GDM1 (cell line): ENCODE data around the gene CPA4.
A peak's percentile ranks its signal among the peaks of the same experiment; 100 is the strongest.
"Not testable (repeated sequence)": the region's sequence is repeated elsewhere in the genome, so short reads cannot be mapped to it uniquely, and the experiment has no call there.

Source experiments
- DNase-seq: peaks from one replicate; lab custom pipeline; 2025; lab: John Stamatoyannopoulos, UW

Gene CPA4

DNA sequence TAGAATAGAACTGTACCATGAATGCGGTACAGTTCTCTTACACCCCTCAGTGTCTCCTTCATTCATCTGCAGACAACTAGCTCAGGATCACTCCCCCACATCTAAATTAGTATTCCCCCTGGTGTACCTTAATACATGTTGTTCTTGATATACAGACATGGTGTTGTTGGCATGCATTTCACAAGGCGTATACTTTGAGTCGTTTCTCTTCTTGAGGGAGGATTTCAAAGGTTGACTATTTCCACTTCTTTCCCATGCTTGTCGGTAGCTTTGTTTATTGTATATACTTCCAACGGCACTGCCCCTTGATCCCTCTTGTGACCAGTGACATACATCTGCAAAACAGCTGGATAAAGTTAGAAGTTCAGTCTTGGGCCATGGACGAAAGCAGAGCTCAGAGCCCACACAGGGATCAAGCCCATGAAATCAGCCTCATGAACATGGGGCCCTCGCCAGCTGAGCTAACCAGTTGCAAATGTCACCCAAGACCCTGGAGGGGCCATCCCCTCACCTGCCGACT lies 8.6 kb downstream of the CPA4 start:
- DNase-seq: no peak

DNA sequence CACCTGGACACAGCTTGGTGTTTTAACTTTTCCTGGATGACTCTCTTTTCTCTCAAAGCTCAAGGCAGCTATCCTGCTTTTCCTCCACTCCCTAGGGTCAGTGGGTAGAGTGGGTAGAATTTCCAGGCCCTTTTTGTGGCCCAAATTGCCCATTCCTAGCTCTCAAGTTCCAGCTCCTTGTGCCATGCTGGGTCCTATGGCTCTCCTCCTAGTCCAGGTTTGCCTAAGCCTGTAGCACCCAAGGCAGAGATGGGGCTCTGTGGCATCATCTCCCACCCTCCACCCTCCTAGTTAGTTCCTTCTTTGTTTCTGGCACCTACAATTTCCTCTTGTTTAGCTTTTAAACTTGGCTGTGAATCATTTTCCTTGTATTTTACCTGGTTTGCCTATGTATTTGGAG lies 9.7 kb downstream of the CPA4 start:
- peak; percentile 3 for DNase-seq

DNA sequence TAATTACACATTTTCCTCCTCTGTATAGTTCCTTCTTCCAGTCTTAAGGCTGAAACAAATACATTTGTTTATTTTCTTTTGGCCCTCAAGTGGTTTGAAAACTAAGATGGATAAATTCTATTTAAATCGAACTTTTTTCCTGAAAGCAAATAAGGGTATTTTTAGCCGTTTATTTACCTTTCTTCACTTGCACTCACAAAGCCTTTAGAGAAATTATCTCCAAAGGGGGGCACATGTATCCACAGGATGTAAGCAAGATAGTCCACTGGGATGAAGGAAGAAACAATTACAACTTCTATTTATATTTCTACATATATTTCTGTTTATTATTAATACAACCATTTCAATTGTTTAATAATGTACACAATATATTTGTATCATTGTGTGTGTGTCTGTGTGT lies 10.2 kb downstream of the CPA4 start:
- DNase-seq: no peak

DNA sequence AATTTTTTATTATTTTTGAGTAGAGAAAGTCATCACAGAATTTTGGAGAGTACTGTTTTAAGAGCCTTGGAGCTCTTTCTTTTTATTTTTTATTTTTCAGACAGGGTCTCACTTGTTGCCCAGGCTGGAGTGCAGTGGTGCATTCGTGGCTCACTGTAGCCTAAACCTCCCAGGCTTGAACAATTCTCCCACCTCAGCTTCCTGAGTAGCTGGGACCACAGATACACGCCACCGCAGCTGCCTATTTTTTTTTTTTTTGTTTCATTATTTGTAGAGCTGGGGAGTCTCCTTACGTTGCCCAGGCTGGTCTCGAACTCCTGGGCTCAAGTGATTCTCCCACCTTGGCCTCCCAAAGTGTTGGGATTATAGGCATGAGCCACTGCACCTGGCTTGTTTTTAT lies 10.6 kb downstream of the CPA4 start:
- DNase-seq: peak; percentile 48

DNA sequence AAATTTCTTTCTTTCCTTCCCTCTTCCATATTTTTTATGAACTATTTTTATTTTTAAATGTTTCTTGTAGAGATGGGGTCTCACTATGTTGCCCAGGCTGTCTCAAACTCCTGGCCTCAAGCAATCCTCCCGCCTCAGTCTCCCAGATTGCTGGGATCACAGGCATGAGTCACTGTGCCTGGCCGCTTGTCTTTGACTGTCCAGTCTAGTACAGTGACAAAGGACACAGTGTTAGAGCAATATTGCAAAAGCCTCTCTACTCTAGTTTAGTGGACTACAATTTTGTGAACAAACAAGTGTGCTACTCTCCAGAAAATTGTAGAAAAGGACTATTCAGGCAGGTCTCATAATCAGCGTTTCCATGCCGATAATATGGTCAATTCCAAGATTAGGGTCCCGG lies 11.0 kb downstream of the CPA4 start:
- DNase-seq: no peak

DNA sequence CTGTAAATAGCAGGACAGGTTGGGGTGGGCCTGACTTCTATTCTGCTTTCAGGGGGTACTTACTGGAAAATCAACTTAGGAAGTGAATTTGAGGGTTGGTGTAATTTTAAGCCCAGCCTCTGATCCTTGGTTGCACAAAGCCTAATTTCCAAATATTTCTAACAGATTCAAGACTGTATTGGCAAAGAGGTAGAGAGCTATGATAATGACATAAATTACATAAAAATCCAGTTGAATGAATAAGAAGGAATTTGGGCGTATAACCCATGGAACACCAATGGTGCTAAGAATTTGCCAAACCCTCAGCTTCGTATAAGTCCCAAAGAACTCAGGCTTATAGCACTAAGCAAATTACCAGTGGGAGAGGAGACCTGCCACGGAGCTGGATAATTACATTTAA lies 11.9 kb downstream of the CPA4 start:
- DNase-seq: no peak

DNA sequence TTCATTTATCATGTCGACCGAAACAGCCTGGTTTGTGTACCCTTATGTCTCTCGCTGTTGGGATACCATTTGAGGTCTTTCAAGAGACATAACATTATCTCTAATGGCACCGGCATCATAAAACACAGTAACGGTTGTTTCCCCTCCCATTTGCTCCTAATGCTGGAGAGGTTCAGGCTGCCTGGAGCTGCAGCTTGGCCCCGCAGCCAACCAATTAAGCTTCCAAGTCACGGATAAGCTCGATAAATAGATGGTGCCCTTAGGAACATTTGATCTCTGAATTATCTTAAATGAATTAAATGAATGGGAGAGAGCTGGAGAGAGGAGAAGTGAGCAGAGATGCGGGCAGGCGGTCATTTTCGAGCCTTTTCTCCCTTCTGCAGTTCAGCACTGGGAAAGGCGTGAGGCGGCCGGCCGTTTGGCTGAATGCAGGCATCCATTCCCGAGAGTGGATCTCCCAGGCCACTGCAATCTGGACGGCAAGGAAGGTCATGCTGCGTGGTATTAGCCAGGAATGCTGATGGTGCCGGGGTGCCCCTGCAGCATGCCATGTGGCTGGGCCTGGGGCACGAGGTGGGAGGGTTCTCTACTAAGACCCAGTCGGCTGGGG lies 12.6 kb downstream of the CPA4 start:
- no peak for DNase-seq

DNA sequence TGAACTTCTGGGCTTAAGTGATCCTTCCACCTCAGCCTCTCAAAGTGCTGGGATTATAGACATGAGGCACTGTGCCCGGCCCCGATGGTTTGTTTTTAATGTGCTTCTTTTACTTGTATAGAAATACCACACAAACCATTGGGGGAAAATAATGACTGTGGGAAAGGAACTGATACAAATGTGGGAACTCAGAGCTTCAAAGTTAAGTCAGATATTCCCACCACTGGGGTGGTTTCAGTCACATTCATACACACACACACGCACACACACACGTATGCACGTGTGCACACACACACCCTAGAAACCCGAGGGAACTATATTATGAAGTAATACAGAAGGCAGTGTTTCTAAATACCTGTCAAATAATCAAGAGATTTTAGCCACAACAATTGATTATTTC lies 17.0 kb downstream of the CPA4 start:
- DNase-seq: no peak

DNA sequence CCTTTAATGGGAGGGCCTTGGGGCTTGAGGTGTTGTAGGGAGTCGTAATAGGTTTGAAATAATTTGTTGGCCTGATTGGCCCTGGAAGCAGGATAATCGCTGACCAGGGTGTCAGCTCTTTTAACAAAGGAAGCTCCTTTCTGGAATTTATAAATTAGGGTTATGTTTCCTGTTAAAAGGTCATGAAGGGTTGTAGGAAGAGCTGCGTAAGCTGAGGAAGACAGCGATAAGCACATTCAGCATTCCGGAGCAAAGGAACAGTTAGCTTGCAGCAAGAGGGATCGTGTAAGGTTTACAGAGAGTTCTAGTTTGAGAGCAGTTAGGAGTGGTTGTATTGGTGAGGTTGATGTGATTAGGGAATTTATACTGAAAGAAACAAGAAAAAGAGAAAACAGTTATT lies 21.3 kb downstream of the CPA4 start:
- no peak for DNase-seq

DNA sequence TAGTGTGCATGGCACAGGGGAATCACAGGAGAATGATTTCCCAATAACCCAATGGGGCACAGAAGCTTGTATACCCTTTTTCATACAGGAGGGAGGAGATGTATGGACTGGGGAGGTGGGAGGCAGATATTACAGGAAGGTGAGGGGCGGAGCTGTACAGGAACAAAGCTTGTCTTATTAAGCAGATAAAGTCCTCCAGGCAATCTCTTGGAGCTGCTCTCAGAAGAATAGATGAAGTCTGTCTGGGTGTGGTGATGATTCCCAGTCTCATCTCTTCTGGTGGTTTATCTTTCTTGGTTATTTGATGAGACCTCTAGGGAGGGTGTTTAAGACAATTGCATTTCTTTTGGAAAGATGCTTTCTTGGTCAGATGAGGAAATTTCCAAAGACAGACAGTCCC lies 26.6 kb downstream of the CPA4 start:
- no peak for DNase-seq

DNA sequence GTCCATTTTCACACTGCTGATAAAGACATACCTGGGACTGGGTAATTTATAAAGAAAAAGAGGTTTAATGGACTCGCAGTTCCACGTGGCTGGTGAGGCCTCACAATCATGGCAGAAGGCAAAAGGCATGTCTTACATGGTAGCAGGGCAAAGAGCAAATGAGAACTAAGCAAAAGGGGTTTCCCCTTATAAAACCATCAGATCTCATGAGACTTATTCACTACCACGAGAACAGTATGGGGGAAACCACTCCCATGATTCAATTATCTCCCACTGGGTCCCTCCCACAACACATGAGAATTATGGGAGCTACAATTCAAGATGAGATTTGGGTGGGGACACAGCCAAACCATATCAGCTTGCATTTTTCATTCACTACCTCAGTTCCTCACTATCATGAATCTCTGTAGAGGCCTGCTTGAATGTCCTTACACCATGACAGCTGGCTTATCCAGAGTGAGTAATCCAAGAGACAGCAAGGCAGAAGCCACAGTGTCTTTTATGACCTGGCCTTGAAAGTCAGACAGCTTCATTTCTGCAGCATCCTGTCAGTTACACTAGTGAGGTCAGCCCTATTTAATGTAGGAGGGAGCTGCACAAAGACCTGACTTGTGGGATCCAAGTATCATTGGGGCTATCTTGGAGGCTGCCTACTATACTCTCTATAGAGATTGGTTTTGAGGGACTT lies 28.7 kb downstream of the CPA4 start:
- not testable (repeated sequence) for DNase-seq

DNA sequence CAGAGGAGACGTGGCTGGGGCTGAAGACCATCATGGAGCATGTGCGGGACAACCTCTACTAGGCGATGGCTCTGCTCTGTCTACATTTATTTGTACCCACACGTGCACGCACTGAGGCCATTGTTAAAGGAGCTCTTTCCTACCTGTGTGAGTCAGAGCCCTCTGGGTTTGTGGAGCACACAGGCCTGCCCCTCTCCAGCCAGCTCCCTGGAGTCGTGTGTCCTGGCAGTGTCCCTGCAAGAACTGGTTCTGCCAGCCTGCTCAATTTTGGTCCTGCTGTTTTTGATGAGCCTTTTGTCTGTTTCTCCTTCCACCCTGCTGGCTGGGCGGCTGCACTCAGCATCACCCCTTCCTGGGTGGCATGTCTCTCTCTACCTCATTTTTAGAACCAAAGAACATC lies 29.7 kb downstream of the CPA4 start:
- DNase-seq: no peak

DNA sequence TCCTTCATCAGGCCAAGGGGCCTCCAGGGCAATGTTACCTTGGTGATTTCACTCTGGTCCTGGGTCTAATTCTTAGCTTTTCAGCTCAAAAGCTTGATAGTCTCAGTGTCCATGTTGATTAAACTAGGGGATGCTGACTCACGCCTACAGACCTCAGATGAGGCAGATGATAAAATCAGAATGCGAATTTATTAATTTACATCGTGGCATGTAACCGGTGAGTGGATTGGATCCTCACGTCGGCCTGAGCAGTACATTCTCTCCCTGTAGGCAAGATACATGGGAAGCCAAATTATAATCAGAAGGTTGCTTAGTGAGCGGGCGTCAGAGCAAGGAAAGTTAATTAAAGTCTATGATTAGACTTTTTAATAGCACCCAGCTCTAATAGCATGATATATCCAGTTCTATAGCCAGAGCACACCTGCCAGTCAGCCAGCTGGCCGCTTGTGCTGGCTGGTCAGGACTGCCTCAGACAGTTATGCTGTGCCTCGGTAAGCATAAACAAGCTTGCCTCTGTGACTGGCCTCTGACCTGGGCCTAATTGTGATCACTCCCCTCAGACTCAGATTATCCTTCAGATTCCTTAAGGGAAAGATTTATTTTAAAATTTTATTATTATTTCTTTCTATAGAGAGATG lies 31.5 kb downstream of the CPA4 start:
- no peak for DNase-seq

DNA sequence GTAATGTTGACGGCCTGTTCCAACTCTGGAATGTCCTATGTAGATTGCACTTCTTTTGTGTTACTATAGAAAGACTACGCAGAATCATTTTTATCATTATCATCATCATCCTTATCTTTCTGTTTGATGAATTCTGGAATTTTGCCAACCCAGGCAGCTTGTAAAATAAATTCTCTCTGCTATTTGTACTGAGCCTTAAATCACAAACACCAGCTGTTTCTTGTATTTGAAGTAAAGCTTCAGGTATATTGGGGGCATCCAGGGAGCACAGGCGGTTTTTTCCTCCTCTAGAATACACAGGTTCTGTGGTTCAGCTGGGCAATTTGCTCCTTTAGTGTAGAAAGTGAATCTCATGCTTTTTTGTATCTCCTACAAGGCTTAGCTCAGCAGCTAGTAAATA lies 36.7 kb downstream of the CPA4 start:
- no peak for DNase-seq

DNA sequence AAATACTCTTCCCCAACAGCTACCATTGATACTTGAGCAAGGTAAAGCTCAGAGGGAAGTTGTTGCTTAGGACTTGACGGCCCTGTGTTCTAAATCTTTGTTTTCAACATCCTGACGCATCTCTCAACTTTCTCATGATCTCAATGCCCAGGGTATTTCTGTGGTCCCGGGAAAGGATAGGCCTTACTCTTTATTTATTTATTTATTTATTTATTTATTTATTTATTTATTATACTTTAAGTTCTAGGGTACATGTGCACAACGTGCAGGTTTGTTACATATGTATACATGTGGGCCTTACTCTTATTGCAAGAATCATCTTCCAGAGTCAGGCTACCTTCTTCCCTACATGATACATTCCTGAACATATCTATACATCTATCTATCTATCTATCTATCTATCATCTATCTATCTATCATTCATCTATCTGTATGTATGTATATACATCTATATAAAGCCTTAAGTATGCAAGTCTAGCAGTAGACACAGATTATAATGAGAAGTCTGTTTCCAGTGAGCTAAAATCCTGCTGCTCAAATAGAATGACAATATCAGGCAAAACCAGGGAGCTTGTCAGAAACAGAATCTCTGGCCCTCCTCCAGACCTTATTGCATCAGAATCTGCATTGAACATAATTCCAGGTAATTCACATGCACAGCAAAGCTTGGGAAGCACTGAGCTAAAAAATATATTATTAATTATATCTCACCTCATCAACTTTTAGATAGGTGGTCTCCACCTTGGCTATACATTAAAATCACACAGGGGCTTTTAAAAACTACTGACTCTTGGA lies 39.5 kb downstream of the CPA4 start:
- DNase-seq: no peak

DNA sequence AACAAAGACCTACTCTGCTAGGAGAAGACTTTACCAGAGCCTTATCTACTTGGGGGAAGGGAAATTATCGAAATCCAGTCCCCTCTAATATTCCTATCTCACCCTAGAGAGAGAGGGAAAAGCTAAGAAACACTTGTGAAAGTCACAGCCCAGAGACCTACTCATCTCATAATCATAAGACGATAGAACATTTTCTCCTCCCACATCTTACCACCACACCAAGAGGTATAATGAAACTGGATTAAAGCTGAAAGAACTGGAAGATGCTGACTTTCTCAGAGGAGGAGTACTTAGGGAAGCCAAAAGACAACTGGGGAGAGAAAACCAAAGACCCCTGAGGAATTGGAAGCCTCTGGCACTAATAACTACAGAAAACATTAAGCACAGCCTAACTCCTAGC lies 40.9 kb downstream of the CPA4 start:
- DNase-seq: no peak

DNA sequence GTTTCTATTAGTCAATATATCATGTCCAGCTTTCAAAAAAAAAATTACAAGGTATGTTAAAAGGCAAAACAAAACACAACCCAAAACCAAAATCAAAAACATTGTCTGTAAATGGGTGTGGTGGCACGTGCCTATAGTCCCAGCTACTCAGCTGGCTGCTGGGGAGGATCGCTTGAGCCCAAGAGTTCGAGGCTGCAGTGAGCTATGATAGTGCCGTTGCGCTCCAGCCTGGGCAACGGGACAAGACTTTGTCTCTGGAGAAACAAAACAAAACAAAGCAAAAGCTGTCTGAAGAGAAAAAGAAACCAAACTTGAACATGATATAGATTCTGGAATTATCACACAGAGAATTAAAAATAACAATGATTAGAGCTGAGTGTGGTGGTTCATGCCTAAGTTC lies 41.3 kb downstream of the CPA4 start:
- DNase-seq: no peak

DNA sequence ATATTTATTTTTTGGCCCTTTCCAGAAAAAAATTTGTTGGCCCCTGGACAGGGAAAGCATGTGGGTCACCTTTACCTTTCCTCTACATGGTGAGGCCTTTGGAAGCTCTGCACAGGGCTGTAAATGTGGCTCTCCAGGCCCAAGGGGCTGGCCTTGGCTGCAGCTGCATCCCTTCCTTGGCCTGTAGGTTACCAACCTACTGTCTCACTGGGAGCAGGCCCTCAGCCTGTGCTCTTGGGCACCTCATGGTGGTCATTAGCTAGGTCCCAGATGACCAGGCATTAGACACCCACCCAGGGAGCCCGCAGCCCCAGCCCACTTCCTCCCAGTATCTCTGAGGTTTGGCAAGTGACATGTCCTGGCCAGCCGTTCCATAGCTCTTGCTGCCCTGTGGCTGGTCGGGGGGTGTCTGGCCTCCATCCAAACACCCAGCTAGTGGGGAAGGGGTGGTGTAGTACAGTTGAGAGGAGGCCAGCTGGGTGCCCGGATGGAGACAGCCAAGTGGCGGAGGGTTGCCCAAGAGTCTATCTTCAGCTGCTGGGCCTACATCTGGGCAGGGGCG lies 44.5 kb downstream of the CPA4 start:
- no peak for DNase-seq

DNA sequence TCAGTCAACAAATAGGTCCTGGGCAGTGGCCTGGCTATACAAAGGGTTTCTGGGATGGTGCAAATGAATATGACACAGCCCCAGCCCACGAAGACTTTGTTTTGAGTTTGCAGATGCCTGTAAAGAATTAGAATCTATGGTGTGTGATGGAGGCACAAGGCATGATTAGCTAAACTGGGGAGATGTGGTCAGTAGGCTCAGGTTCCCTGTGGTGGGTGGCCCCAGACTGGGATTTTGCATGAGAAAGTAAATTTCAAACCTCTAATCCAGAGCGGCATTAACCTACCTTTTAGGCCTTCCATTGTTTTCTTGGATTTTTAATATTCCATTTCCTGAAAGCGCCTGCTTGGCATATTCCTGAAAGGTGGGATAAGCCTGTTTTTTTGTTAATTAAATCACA lies 45.3 kb downstream of the CPA4 start:
- no peak for DNase-seq

DNA sequence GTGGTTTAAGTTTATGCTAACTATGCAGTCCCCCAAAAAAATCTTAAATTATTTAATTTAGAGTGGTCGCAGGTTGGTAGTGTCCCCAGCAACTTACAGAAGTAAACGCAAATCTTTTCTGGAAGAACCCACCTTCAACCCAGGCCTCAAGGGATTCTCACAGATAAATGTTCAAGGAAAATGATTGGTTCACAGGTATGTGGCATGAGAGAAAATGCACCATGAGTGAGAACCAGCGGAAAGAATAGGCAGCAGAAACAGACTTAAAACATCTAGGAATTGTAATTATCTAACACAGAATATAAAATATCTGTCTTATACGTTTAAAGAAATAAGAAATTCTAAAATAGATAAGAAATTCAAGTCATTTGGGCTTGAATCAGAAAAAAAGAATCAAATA lies 48.9 kb downstream of the CPA4 start:
- DNase-seq: no peak

DNA sequence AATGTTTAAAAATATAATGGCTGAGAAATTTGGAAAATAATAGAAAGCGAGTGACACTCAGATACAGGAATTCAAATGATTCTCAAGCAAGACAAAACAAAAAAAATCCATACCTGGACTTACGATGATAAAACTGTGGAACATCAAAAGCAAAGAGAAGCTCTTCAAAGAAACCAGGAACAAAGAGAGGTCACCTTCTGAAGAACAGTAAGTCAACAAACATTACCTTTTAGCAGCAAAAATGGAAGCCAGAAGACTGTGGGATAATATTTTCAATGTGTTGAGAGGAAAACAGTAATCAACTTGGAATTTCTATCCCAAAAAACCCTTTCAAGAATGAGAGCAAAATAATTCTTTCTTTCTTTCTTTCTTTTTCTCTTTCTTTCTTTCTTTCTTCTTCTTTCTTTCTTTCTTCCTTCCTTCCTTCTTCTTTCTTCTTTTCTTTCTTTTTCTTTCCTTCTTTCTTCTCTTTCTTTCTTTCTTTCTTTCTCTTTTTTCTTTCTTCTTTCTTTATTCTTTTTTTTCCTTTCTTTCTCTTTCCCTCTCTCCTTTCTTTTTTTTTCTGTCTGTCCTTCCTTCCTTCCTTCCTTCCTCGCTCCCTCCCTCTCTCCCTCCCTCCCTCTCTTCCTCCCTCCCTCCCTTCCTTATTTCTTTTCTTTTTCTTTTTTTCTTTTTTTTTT lies 49.9 kb downstream of the CPA4 start:
- DNase-seq: no peak
